ENCODE results near the gene PDE4D.

The PDE4D gene

GRCh38 chr5:59722874-59723273, 170.7 kb downstream of the PDE4D start:
- TF ChIP-seq TAF1 (IDR thresholded peaks at IDR 0.05; ENCODE audit: borderline replicate concordance, insufficient read depth, low read length): no peak
- no peak for TF ChIP-seq FOXP2 (optimal IDR thresholded peaks at IDR 0.05; ENCODE audit: borderline replicate concordance, extremely low read depth, extremely low read length, insufficient read depth)
- TF ChIP-seq SIN3A (IDR thresholded peaks at IDR 0.05; ENCODE audit: borderline replicate concordance, insufficient read depth, low read length): no peak

GRCh38 chr5:59721741-59722140, 171.8 kb downstream of the PDE4D start:
- TF ChIP-seq POLR2AphosphoS5 (IDR thresholded peaks at IDR 0.05; ENCODE audit: low read depth, low read length): no peak
- no peak for TF ChIP-seq FOXP2 (optimal IDR thresholded peaks at IDR 0.05; ENCODE audit: borderline replicate concordance, extremely low read depth, extremely low read length, insufficient read depth)
- TF ChIP-seq SIN3A (IDR thresholded peaks at IDR 0.05; ENCODE audit: borderline replicate concordance, insufficient read depth, low read length): no peak
- no peak for TF ChIP-seq TAF1 (IDR thresholded peaks at IDR 0.05; ENCODE audit: borderline replicate concordance, insufficient read depth, low read length)
- no peak for TF ChIP-seq REST (IDR thresholded peaks at IDR 0.05; ENCODE audit: insufficient read depth in 1 of 2, low read depth in 2 of 2, low read length in 2 of 2)

- TF ChIP-seq REST (IDR thresholded peaks at IDR 0.05; ENCODE audit: insufficient read depth in 1 of 2, low read depth in 2 of 2, low read length in 2 of 2) (no peak), SIN3A (IDR thresholded peaks at IDR 0.05; ENCODE audit: borderline replicate concordance, insufficient read depth, low read length) (no peak), POLR2AphosphoS5 (IDR thresholded peaks at IDR 0.05; ENCODE audit: low read depth, low read length) (no peak), TAF1 (IDR thresholded peaks at IDR 0.05; ENCODE audit: borderline replicate concordance, insufficient read depth, low read length) (no peak)
These were observed 173.5 kb downstream of the PDE4D start for GRCh38 chr5:59720063-59720462.

- TF ChIP-seq SIN3A (IDR thresholded peaks at IDR 0.05; ENCODE audit: borderline replicate concordance, insufficient read depth, low read length): no peak
- TF ChIP-seq TAF1 (IDR thresholded peaks at IDR 0.05; ENCODE audit: borderline replicate concordance, insufficient read depth, low read length): no peak
- no peak for TF ChIP-seq FOXP2 (optimal IDR thresholded peaks at IDR 0.05; ENCODE audit: borderline replicate concordance, extremely low read depth, extremely low read length, insufficient read depth)
- TF ChIP-seq POLR2AphosphoS5 (IDR thresholded peaks at IDR 0.05; ENCODE audit: low read depth, low read length): no peak
- no peak for TF ChIP-seq REST (IDR thresholded peaks at IDR 0.05; ENCODE audit: insufficient read depth in 1 of 2, low read depth in 2 of 2, low read length in 2 of 2)
These were observed 176.5 kb downstream of the PDE4D start for GRCh38 chr5:59716966-59717500.

- no peak for TF ChIP-seq FOXP2 (optimal IDR thresholded peaks at IDR 0.05; ENCODE audit: borderline replicate concordance, extremely low read depth, extremely low read length, insufficient read depth)
- no peak for TF ChIP-seq POLR2AphosphoS5 (IDR thresholded peaks at IDR 0.05; ENCODE audit: low read depth, low read length)
- TF ChIP-seq SIN3A (IDR thresholded peaks at IDR 0.05; ENCODE audit: borderline replicate concordance, insufficient read depth, low read length): no peak
- no peak for TF ChIP-seq REST (IDR thresholded peaks at IDR 0.05; ENCODE audit: insufficient read depth in 1 of 2, low read depth in 2 of 2, low read length in 2 of 2)
- no peak for TF ChIP-seq TAF1 (IDR thresholded peaks at IDR 0.05; ENCODE audit: borderline replicate concordance, insufficient read depth, low read length)
These were observed 177.5 kb downstream of the PDE4D start for GRCh38 chr5:59716029-59716428.
